AG04449 (cell line): ENCODE data around the gene COL5A1.

ENCODE experiments used
- CTCF ChIA-PET: fragments of 350-600 bp; formaldehyde crosslinking; extraction: SDS; loops from one replicate; lab custom pipeline; 2021; ENCODE audit warnings: antibody characterized with exemption; lab: Yijun Ruan, JAX
- POLR2A ChIA-PET: fragments of 400-600, 350-600 bp; formaldehyde crosslinking; extraction: SDS; loops from one replicate; lab custom pipeline; 2020; ENCODE audit warnings: antibody characterized with exemption, inconsistent platforms; lab: Yijun Ruan, JAX
- DNase-seq: peaks from one replicate; pipeline ENCODE4 v3.0.0-alpha.2; 2010; ENCODE audit warnings: low read depth, low spot score
- H3K4me3 ChIP-seq: 2 replicates; pipeline ENCODE4 v1.5.1; 2011; ENCODE audit warnings: low read depth, mild to moderate bottlenecking, control low read depth, low read length
- TF ChIP-seq, protein P1 (sequence below): IDR thresholded peaks from one replicate; pipeline ENCODE4 v1.5.1; 2011; ENCODE audit warnings: mild to moderate bottlenecking, moderate library complexity, low read length, control low read depth, inconsistent platforms; ENCODE audit not compliant: insufficient read depth; ENCODE audit errors: missing control alignments

COL5A1 gene

DNA sequence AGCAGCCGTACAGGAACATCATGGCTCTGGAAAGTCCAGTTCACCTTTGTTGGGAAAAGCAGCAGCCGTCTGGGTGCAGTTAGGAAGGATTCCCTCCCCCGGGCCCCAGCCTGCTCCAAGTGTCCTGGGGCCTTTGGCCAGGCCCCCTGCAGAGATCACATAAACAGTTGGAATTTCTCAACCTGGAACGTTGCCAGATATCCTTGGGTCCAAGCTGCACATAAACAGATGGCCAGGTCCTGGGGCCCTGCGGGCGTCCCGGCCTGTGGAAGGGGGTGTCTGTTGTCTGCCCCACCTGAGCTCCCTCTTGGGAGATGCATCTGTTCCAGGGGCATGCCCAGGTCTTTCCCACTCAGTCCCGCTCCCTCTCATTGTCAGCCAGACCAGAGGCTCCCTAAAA is 92.7 kb downstream of the COL5A1 start:
- H3K4me3 ChIP-seq = no peak overlapping the region
- CTCF ChIA-PET = interaction anchor here (1.1 to 4.9 kb wide), 3 partner anchors 10 to 291 kb away, joined by 3 to 22 read pairs (median 3); no protein-coding TSS in a partner anchor
- no peak for DNase-seq
- TF ChIP-seq, protein P1, sequence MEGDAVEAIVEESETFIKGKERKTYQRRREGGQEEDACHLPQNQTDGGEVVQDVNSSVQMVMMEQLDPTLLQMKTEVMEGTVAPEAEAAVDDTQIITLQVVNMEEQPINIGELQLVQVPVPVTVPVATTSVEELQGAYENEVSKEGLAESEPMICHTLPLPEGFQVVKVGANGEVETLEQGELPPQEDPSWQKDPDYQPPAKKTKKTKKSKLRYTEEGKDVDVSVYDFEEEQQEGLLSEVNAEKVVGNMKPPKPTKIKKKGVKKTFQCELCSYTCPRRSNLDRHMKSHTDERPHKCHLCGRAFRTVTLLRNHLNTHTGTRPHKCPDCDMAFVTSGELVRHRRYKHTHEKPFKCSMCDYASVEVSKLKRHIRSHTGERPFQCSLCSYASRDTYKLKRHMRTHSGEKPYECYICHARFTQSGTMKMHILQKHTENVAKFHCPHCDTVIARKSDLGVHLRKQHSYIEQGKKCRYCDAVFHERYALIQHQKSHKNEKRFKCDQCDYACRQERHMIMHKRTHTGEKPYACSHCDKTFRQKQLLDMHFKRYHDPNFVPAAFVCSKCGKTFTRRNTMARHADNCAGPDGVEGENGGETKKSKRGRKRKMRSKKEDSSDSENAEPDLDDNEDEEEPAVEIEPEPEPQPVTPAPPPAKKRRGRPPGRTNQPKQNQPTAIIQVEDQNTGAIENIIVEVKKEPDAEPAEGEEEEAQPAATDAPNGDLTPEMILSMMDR = no peak
- POLR2A ChIA-PET = no interaction called here

GRCh38 chr9:134735441-134736175 is 94.0 kb downstream of the COL5A1 start:
- TF ChIP-seq, protein P1 = no peak
- no peak overlapping the region for H3K4me3 ChIP-seq
- ChIA-PET CTCF (interaction anchor here (1.0 to 6.3 kb wide), 3 partner anchors 9 to 287 kb away, joined by 3 to 52 read pairs (median 3); no protein-coding TSS in a partner anchor), POLR2A (interaction anchor here (0.6 kb wide), 1 partner anchor 80 kb away, joined by 3 read pairs; no protein-coding TSS in a partner anchor)
- no peak for DNase-seq

GRCh38 chr9:134736791-134737497 is 95.3 kb downstream of the COL5A1 start:
- no peak overlapping the region for H3K4me3 ChIP-seq
- ChIA-PET POLR2A (no interaction called here), CTCF (interaction anchor here (6.3 kb wide), 1 partner anchor 288 kb away, joined by 52 read pairs; no protein-coding TSS in a partner anchor)
- DNase-seq = no peak
- TF ChIP-seq, protein P1 = no peak

- DNase-seq = no peak
- POLR2A ChIA-PET = no interaction called here
- no peak overlapping the region for H3K4me3 ChIP-seq
- CTCF ChIA-PET = interaction anchor here (1.3 to 6.3 kb wide), 2 partner anchors 45 to 289 kb away, joined by 3 to 52 read pairs; no protein-coding TSS in a partner anchor
- TF ChIP-seq, protein P1 = no peak
Measured at GRCh38 chr9:134737842-134738580, 96.4 kb downstream of the COL5A1 start.

DNA sequence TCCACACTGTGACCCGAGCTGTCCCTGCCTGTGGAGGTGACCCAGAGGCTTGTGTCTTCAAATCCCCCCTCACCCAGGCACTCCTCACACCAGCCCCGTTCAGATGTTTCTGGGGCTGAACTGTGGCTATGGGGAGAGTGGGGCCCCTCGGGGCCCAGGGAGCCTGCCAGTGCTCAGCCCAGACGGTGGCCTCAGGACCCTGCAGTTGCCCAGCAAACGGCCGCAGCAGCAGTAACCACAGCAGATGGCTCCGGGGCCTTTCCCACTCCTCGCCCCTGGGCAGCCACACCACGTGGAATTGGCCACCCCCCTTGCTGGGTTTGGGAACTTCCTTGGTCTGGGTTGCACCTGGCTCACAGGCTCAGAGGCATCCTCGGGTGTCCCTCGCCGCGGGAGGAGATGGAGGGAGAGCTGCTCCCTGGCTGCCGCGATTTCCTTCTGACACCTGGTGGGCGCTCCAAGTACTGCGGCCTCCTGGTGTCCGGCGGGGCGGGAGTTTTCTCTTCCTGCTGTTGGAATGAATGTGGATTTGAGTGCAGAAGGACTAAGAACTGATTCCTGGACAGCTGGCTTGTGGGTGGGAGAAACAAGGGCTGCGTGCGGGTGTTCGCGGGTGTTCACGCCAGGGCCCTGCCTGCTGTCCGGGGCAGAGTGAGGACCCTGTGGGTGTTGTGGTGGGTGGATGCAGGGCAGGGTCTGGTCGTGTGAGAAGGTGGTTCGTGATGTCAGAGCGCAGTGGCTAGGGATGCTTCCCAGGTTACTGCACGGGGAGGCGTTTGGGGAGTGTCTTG is 97.5 kb downstream of the COL5A1 start:
- CTCF ChIA-PET = interaction anchor here (0.8 to 6.3 kb wide), 12 partner anchors 11 to 290 kb away, joined by 3 to 52 read pairs (median 4); no protein-coding TSS in a partner anchor

More for the DNA sequence above, 97.5 kb downstream of the COL5A1 start:
- POLR2A ChIA-PET = no interaction called here
- no peak for DNase-seq
- no peak overlapping the region for H3K4me3 ChIP-seq
- TF ChIP-seq, protein P1 = peak; percentile 85
